ENCODE results near the gene ARL6IP6.

GRCh38 chr2:152686321-152686720 lies 32.1 kb upstream of the ARL6IP6 start:
- no peak for TF ChIP-seq POLR2A (IDR thresholded peaks at IDR 0.05)
- TF ChIP-seq, protein P1, sequence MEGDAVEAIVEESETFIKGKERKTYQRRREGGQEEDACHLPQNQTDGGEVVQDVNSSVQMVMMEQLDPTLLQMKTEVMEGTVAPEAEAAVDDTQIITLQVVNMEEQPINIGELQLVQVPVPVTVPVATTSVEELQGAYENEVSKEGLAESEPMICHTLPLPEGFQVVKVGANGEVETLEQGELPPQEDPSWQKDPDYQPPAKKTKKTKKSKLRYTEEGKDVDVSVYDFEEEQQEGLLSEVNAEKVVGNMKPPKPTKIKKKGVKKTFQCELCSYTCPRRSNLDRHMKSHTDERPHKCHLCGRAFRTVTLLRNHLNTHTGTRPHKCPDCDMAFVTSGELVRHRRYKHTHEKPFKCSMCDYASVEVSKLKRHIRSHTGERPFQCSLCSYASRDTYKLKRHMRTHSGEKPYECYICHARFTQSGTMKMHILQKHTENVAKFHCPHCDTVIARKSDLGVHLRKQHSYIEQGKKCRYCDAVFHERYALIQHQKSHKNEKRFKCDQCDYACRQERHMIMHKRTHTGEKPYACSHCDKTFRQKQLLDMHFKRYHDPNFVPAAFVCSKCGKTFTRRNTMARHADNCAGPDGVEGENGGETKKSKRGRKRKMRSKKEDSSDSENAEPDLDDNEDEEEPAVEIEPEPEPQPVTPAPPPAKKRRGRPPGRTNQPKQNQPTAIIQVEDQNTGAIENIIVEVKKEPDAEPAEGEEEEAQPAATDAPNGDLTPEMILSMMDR (IDR thresholded peaks at IDR 0.05): no peak

Data from uterus (tissue), 2 donors.